T-helper 2 cell (primary cell): ENCODE measurements around the gene BCAS4.
"Not testable (repeated sequence)": the region's sequence is repeated elsewhere in the genome, so short reads cannot be mapped to it uniquely, and the experiment has no call there.

Experiments
- DNase-seq, 5 experiments: peaks; one replicate each; pipeline versions ENCODE4 v3.0.0 to v3.0.0-alpha.2; 2012 to 2022

The BCAS4 gene

DNA sequence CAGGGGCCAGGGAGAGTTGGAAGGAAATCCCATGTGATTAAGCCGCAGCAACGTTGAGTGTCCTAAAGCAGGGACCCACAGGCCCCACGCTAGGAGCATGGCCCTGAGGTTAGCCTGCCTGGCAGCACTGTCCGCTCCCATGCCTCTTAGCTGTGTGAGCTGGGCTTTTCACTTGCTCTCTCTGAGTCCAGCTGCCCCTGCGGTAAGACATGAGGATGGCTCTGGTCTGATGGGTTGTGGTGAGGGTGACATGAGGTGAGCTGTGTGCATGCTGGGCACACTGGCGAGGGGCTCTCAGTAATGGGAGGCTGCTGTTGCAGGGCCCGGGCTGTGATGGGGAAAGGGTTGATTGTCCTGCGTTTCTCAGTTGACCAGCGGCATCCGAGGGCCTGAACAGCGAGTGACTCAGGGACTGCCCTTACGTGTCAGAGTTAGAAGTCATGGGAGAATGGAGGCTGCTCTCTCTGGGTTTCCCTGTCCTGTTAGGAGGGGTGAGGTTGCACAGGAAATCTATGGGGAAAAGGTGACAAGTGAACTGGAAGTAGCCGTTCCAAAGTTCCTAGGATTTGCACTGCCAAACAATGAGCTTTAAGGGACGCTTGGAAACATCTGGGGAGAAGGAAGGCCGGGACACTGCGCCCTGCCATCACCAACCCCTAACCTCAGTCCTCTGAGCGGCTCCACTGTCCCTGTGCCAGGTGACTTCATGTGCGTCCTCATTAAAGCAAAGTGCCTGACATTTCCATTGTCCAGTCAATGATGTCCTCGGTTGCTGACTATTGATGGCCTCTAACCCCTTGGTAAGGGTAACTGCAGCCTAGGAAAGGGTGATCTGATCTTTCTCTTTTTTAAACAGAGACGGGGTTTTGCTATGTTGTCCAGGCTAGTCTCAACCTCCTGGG lies 85.0 kb downstream of the BCAS4 start:
- no peak for DNase-seq

- DNase-seq: not testable (repeated sequence)
Observed at GRCh38 chr20:50881759-50882424, 87.0 kb downstream of the BCAS4 start.

- no peak for DNase-seq
Observed at GRCh38 chr20:50883856-50884255, 89.0 kb downstream of the BCAS4 start.

- DNase-seq: no peak
Observed at GRCh38 chr20:50885068-50885467, 90.2 kb downstream of the BCAS4 start.

DNA sequence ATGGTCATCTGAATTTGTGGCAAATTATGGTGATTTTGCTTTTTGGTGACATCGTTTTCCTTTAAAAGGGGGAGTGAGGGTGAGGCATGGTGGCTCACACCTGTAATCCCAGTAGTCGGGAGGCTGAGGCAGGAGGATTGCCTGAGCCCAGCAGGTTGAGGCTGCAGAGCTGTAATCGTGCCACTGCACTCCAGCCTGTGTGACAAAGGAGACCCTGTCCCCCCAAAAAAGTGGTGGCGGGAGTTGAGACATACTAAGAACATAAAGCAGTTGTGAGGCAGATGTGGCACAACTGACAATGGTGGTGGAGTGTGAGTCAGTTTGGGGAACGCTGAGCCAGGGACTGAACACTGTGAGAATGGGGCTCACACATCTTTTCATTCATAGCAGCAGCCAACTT lies 90.9 kb downstream of the BCAS4 start:
- DNase-seq: no peak

DNA sequence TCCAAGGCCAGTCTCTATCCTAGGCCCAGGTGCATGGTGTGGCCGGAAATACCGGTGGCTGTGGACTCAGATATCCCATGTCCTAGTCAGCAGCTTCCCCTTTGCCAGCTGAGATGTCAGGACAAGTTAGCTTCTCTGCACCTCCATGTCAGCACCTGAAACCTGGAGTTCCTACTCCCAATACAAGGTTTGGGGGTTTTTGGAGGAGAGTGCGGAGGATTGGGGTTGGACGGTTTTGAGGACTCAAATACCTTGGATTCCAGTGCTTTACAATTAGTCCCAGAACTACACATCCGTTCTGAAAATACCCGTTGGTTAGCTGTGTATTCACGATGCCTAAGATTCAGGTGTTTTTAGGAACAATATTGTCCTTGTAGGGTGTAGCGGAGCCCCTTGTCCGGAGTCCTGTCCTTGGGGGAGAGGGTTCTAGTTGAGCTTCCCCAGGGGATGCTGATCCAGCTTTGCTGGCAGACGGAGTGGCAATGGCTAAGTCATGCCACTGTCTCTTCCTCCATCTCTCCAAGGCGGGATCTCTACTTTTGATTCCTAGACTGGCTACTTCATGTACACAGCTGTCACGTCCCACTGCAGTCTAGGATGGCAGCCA lies 91.4 kb downstream of the BCAS4 start:
- DNase-seq: no peak

- DNase-seq: no peak
Observed at GRCh38 chr20:50887576-50887975, 92.7 kb downstream of the BCAS4 start.

DNA sequence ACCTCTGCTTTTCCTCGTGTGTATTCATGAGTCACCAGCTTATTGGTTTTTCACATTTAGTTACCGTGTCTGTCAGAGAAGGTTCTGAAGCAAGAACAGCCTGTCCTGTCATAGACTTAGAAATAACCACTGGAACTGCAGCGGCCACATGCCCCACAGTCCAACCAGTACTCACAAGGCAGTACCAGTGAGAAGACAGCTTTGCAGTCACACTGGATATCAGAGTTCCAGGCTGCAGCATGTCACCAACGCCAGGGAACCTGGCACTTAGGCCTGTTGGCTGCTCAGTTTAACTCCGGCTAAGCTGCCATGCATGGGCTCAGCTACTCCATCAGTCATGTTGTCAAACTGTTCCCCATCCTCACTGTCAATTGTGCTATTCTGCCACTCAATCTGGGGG lies 96.3 kb downstream of the BCAS4 start:
- DNase-seq: no peak

- no peak for DNase-seq
Observed at GRCh38 chr20:50892394-50892793, 97.5 kb downstream of the BCAS4 start.

DNA sequence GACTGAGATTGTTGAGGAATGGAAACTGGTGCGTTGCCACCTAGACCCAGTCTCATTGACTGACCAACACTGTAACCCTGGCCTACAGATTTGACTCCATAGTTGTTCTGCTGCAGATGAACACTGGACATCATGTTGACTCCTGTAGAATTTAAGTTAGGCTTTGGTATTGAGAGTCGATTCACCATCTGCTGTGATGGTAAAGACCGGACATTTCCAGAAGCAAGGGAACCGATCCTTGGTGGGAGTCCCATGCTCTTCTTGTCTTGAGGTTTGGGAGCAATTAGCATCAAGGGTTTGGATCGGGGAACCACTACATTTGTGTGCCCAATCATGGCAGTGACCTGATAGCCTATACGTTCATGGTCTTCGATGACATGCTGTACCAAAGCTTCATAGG lies 98.8 kb downstream of the BCAS4 start:
- DNase-seq: no peak

- peak in 1 of 5 experiments; percentile 28 for DNase-seq
Observed at GRCh38 chr20:50895111-50895830, 100.4 kb downstream of the BCAS4 start.

- DNase-seq: no peak
Observed at GRCh38 chr20:50898475-50898874, 103.6 kb downstream of the BCAS4 start.

DNA sequence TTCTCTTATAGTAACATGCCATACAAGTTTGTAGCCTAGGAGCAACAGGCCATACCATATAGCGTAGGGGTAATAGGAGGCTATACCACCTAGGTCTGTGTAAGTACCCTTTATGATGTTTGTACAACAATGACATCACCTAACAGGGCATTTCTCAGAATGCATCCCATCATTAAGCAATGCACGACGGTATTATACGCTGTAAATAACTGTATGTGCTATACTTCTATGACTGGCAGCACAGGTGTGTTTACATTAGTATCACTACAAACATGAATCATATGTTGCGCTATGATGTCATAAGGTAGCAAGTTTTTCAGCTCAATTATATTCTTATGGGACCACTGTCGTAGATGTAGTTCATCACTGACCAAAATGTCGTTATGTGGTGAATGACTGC lies 105.4 kb downstream of the BCAS4 start:
- DNase-seq: no peak

DNA sequence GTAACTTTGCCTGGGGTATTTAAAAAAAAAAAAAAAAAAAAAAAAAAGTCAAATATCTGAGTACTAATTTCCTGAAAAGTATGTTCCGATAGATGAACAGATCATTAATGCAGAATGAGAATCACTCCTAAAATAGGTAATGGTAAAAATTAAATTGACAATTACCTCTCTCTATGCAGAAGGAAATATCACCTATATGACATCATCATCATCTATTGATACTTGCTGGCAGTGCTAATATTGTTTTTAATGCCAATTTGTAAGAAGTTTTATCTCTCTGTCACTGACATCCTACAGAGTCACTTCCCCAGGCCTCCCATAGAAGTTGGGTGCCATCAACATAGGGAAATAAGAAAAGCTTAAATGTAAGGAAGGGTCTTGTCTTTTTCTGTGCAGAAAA lies 106.4 kb downstream of the BCAS4 start:
- DNase-seq: no peak

DNA sequence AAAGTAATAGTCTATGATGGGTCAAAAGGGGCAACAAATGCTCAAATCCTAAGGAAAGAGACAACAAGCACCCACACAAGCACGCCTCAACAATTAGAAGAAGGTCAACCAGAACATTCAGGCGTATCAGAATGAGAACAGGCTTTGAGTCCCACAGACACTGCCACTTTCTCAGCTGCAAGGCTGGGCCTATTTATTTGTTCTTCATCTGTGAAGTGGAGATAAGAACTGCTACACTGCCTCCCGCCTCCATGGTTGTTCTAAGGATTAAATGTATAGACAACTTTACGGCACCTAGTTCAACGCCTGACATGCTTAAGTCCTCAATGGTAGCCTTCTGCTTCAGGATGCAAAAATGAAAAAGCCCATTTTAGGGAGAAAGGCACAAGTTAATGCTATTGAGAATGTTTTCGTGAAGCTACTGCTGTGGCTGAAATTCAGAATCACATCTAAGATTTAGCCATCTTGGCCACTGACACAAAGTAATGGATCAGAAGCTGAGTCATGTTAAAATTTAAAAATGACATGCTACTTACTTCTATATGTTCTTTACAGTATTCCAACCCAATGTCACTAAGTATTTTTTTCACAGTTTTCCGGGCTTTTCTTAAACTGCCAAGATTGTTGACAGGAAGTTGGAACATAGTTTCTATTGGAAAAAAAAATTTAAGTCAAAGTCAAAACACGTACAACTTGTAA lies 108.6 kb downstream of the BCAS4 start:
- DNase-seq: no peak

GRCh38 chr20:50904067-50904570 lies 109.3 kb downstream of the BCAS4 start:
- DNase-seq: no peak

- no peak for DNase-seq
Observed at GRCh38 chr20:50909413-50909812, 114.6 kb downstream of the BCAS4 start.

- no peak for DNase-seq
Observed at GRCh38 chr20:50911030-50911429, 116.2 kb downstream of the BCAS4 start.

DNA sequence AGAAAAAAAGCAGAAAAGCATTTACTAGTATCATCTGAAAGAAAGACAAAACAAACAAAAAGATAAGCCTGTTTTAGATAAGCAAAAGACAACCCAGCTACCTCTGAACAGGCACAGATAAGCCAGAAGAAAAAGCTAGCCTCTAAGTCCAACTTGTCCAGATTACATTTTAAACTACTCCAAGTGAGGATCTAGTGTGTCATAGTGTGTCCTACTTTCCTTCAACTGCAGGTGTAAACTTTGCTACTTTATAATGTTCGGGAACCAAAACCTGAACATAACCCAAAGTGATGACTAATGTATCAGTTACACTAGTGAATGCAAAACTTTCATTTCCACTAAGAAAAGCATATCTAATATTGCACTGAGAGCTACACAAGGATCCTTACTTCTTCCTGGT lies 116.9 kb downstream of the BCAS4 start:
- no peak for DNase-seq

DNA sequence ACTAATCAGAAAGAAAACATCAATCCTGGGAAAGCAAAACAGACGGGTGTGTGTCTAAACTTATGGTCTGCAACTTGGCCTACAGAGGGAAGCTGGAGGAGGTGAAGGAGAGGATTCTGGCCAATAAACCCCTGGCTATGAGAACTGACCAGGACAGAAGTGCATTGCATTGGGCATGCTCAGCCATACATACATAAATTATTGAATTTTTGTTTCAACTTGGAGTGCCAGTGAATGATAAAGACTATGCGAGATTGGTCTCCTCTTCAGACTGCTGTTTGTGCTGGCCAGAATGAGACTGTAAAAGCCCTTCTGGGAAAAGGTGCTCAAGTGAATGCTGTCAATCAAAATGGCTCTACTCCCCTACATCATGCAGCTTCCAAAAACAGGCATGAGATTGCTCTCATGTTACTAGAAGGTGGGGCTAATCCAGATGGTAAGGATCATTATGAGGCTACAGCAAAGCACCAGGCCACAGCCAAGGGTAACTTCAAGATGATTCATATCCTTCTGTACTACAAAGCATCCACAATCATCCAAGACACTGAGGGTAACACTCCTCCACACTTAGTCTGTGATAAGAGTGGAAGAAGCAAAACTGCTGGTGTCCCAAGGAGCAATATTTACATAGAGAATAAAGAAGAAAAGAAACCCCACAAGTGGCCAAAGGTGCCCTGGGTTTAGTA lies 119.0 kb downstream of the BCAS4 start:
- DNase-seq: peak in 1 of 5 experiments; percentile 51

- no peak for DNase-seq
Observed at GRCh38 chr20:50915424-50915823, 120.6 kb downstream of the BCAS4 start.

GRCh38 chr20:50916257-50916656 lies 121.4 kb downstream of the BCAS4 start:
- DNase-seq: no peak
